EL (cell line): ENCODE data around the gene ANKRD42.
A peak's percentile ranks its signal among the peaks of the same experiment; 100 is the strongest.
"Not testable (repeated sequence)": the region's sequence is repeated elsewhere in the genome, so short reads cannot be mapped to it uniquely, and the experiment has no call there.

Experiments used
- DNase-seq: peaks from one replicate; pipeline ENCODE4 v3.0.0-alpha.2; 2016

ANKRD42 gene

GRCh38 chr11:83174008-83174407 is 19.5 kb upstream of the ANKRD42 start:
- DNase-seq: no peak

- DNase-seq: no peak
Measured at GRCh38 chr11:83175815-83176214, 17.7 kb upstream of the ANKRD42 start.

- DNase-seq: no peak
Measured at GRCh38 chr11:83181815-83182214, 11.7 kb upstream of the ANKRD42 start.

GRCh38 chr11:83185767-83186166 is 7.7 kb upstream of the ANKRD42 start:
- DNase-seq: no peak

GRCh38 chr11:83187465-83187864 is 6.0 kb upstream of the ANKRD42 start:
- DNase-seq: no peak

GRCh38 chr11:83191491-83191890 is 2.0 kb upstream of the ANKRD42 start:
- no peak for DNase-seq

GRCh38 chr11:83191986-83192385 is 1.5 kb upstream of the ANKRD42 start:
- DNase-seq: no peak

- DNase-seq: no peak
Measured at GRCh38 chr11:83192606-83193245, 786 bp upstream of the ANKRD42 start.

GRCh38 chr11:83194281-83195142 is 1.0 kb downstream of the ANKRD42 start:
- DNase-seq: peak; percentile 87

- peak; percentile 17 for DNase-seq
Measured at GRCh38 chr11:83195143-83195466, 1.6 kb downstream of the ANKRD42 start.

- DNase-seq: no peak
Measured at GRCh38 chr11:83195649-83196048, 2.1 kb downstream of the ANKRD42 start.

GRCh38 chr11:83200035-83200434 is 6.5 kb downstream of the ANKRD42 start:
- DNase-seq: no peak

GRCh38 chr11:83205608-83206185 is 12.2 kb downstream of the ANKRD42 start:
- no peak for DNase-seq

GRCh38 chr11:83206221-83206620 is 12.7 kb downstream of the ANKRD42 start:
- no peak for DNase-seq

GRCh38 chr11:83206771-83207382 is 13.4 kb downstream of the ANKRD42 start:
- DNase-seq: not testable (repeated sequence)

- no peak for DNase-seq
Measured at GRCh38 chr11:83219095-83219494, 25.6 kb downstream of the ANKRD42 start.

- DNase-seq: no peak
Measured at GRCh38 chr11:83220260-83220659, 26.7 kb downstream of the ANKRD42 start.

- DNase-seq: no peak
Measured at GRCh38 chr11:83221694-83222093, 28.2 kb downstream of the ANKRD42 start.

GRCh38 chr11:83222499-83222898 is 29.0 kb downstream of the ANKRD42 start:
- DNase-seq: no peak

GRCh38 chr11:83223457-83223856 is 29.9 kb downstream of the ANKRD42 start:
- DNase-seq: no peak

- DNase-seq: no peak
Measured at GRCh38 chr11:83235825-83236224, 42.3 kb downstream of the ANKRD42 start.

- no peak for DNase-seq
Measured at GRCh38 chr11:83238111-83238510, 44.6 kb downstream of the ANKRD42 start.

GRCh38 chr11:83241291-83241946 is 47.9 kb downstream of the ANKRD42 start:
- peak; percentile 75 for DNase-seq
